Amygdala (tissue), 56 donors: ENCODE data around the gene JUP.

Source experiments
- DNase-seq, 56 donors: peaks; one replicate each; lab custom pipeline; 2025; lab: John Stamatoyannopoulos, UW

The JUP gene

DNA sequence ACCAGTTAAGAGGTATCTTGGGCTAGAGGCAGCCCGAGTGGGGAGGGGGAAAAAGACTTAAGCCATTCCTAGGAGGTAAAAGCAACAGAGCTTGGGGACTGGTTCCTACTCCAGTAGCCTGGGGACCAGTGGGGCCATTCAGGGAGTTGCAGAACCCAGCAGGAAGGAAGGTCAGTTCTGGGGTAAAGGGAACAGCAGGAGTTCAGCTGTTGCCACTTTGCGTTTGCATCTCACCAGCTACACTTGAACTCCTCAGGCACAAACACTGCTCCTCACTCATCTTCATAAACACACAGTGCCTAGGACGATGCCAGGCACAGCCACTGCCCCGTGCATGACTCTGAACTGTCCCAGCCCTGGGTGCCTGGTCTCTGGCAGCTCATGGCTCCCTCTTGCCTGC is 56.0 kb downstream of the JUP start:
- no peak for DNase-seq

DNA sequence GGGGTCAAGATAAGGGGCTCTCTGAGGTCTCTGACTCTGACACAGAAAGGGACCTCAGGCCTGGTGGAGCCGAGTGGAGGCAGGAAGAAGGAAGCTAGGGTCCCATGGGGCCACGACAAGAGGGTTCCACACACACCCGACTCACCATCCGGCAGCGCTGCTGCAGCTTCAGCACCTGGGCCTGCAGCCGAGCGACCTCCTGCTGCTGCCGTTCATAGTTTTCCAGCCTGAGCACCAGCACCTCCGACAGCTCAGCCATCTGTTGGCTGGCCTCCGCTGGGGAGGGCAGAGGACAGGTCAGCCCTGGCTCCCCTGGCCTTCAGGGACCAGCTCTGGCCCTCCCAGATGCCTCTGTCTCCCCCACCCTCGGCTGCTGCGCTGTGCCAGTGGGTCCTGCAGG is 58.5 kb downstream of the JUP start:
- DNase-seq, result no peak

DNA sequence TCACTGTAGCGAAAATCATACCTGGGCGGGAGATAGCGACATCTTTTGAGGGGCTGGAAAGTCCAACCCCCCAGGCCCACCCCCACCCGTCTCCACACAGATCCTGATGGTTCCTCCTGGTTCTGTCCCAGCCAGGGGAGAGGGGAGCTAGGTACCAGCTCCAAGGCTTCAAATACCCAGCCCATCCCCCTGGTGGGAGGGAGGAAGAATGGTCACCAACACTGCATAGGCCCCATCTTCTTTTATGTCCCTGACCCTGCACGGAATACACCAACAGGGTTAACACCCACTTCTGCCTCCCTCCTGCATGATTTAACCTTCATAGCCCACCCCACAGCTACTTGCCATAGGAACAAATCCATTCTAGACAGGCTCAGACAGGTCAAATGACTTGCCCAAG is 61.4 kb downstream of the JUP start:
- DNase-seq, result no peak

DNA sequence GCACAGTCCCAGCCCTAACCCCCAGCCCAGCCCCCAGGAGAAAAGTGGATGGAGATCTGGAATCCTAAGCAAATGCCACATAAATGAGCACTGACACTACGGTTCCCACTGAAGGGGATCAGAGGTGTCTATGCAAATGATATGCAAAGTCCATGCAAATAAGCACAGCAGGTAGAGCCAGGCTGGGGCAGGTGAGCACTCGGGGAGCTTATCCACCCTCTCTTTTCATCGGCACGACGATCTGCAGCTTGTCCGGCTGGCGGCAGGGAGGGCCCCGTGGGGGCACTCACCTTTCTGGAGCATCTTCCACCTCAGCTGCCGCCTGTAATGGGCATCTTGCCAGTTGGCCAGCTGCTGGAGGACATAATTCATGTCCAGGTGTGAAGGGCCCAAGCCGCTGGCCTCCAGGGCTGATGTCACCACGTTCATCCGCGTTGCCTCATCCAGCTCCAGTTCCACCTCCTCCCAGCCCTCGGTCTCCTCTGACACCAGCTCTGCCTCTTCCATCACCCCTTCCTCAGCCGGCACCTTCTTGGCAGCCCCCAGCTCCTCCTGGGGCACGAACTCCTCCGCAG is 61.9 kb downstream of the JUP start:
- DNase-seq, result no peak

DNA sequence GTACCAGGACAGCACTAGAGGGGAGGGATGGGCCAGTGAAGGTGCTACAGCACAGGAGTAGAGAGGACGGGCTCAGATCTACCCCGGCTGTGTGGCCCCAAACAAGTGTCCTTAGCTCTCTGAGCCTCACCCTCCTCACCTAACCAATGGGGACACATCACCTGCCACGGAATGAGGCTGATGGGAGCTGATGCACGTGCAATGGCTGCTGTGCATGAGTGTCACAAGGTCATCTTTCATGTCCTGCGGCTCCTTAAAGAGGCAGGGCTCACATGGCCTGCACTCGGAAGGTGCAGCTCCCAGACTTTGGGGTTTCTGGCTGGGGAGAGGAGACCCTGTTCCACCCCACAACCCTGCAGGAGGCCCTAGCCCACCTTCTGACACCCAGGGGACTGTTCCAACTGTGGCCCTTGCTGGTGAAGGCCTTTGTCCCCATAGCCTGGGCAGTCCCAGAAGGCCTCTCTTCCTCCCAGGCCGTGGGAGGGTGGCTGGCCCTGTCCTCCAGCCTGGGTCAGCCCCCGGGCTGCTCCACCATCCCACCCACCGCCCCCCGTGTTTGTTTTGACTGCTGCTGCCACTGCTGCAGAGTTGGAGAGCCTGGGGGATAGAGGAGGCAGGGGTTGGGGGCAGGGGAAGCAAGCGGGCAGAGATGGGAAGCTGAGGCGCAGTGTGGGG is 62.6 kb downstream of the JUP start:
- DNase-seq, result no peak

DNA sequence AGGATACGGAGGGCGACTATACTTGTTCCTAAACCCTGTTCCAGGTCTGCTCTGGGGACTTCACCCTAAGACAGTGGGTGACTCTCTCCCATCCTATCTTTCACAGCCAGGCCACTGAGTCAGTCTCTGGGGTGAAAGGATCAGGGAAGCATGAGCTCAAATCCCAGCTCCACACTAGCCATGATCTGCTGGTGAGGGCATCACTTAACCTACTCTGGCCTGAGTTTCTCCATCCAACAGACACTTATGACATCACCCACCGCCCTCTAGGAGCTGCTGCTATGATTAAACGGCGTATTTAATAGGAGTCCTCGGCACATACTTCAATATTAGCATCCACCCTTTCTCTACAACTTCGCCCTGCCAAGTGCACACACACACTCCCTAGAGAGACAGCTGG is 64.3 kb downstream of the JUP start:
- no peak for DNase-seq

DNA sequence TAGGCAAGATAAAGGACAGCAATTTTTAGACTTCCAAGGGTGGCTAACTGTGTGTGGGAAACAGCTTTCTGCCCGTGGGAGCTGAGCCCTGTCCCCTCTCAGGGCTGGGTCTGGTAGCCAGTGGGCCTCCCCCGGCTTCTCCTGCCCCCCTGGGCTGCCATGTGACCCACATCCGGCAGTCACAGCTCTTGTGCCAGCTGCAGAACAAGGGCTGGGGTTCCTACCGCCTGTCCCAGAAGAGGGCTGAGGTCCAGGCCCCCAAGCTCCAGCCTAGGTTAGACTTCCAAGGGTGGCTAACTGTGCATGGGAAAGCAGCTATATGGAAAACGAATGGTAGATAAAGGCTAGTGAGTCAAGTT is 68.2 kb downstream of the JUP start:
- DNase-seq, result peak in 33 of 56 donors; percentile 4 to 69 (median 30)

DNA sequence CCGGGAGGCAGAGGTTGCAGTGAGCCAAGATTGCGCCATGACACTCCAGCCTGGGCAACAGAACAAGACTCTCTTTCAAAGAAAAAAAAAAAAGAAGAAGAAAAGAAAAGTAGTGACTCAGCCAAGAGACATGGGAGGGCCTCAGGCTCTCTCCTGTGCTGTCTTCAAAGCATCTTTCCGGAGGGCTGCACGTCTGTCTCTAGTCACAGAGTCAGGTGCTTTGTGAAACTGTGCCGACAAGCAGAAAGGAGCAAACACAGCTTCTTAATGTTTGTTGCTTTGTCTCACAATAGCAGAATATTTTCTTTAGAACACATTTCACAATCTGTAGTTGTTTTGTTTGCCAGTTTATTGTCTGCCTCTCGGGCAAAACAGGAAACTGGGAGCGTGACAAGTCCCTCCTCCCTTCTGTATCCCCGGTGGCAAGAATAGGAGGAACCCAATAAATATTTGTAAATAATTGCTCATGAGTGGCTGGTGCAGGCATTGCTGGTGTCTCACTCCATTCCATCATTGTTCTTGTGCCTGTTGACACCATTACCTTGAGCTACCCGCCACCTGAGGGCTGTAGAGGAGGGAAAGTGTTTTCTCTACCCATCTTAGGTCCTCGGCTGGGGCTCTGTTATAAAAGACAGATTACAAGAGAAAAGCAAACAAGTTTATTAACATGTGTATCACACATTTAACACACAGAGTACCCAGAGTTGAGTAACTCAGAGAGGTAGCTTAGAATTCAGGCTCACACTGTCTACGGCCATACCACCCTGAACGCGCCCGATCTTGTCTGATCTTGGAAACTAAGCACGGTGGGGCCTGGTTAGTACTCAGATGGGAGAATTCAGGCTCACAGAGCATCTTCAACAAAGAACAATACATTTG is 68.9 kb downstream of the JUP start:
- DNase-seq, result peak in 11 of 56 donors; percentile 7 to 50 (median 19)

DNA sequence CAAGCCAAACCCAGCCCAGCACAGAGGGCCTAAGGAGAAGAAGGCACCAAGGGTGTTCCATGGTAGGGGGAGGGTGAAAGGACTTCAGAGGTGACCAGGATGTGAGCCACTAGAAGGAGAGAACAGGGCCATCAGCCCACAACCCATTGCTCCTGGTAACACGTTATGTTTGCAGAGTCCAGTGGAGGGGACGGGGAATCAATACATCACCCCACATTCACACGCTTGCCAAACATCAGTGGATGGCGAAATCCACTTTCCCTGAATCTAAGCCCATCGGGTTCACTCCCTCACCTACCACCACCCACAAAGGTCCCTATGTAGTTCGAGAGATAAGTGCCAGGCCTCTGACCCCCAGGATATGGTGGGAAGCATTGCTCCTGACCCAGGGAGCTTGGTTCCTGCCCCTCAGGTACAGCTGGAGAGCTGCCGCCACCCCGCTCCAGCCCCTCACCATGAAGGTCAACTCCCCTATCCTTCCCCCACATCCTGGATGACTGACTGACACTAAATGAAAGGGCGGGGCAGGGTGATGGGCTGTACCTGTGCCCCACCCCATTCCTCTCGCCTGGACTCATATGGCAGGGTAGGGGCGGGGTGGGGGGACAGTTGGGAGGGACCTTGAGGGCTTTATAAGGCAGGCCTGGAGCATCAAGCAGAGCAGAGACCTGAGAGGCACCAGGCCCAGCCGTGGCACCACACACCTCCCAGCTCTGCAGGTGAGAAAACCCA is 74.7 kb downstream of the JUP start, which contains the start of gene GAST:
Gene GAST, plus strand, starts transcription at position 663 of the 732 bp plus-strand sequence. CDS start 3,106 bp downstream, outside the sequence.
- DNase-seq, result no peak

DNA sequence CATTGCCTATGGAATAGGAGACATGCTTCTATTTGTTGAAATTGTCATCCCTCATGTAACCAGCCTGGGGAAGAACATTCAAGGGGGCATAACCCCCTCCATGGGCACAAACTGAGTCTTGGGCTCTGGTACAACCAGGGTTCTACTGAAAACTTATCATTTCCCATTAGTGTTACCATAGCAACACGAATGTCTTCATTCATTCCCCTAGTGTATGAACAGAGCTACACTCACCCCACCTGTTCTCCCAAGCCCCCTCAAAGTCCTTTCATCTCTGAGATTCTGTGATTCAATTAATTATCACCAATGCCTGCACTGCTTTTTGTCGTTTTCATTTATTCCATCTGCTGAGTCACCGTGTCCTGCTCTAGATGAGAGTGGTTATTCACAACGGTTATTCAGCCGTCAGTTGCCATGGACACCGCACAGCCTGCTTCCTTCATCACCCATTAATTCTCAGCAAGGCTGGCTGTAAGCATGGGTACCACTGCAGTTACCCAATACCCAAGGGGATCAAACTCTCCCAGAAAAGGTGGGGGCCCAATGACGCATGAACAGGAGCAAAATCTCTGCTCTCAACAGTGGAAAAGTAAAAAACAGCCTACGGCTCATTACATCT is 75.9 kb downstream of the JUP start:
- peak in 42 of 56 donors; percentile 18 to 85 (median 60) for DNase-seq

DNA sequence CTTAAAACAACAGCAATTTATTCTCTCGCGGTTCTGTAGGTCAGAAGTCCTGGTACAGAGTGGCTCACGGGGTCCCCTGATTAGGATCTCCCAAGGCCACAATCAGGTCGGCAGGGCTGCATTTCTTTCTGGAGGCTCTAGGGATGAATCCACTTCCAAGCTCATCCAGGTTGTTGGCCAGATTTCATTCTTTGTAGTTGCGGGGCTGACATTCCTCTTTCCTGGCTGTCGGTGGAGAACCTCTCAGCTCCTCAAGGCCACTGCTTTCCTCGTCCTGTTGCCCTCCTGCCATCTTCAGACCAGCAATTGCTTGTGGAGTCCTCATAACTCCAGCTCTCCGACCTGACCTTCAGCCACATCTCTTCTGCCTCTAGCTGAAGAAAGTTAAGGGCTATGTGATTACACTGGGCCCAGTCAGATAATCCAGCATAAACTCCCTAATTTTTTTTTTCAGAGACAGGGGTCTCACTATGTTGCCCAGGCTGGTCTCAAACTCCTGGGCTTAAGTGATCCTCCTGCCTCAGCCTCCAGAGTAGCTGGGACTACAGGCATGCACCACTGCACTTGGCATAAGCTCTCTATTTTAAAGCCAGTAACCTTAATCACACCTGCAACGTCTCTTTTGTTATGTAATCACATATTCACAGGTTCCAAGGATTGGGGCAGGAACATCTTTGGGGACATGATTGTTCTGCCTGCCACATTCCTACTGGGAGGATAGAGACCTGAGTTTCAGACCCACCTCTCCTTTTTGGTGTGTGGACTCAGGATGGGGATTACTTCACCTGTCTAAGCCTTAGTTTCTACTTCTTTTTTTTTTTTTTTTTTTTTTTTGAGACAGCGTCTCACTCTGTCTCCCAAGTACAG is 78.5 kb downstream of the JUP start:
- no peak for DNase-seq

DNA sequence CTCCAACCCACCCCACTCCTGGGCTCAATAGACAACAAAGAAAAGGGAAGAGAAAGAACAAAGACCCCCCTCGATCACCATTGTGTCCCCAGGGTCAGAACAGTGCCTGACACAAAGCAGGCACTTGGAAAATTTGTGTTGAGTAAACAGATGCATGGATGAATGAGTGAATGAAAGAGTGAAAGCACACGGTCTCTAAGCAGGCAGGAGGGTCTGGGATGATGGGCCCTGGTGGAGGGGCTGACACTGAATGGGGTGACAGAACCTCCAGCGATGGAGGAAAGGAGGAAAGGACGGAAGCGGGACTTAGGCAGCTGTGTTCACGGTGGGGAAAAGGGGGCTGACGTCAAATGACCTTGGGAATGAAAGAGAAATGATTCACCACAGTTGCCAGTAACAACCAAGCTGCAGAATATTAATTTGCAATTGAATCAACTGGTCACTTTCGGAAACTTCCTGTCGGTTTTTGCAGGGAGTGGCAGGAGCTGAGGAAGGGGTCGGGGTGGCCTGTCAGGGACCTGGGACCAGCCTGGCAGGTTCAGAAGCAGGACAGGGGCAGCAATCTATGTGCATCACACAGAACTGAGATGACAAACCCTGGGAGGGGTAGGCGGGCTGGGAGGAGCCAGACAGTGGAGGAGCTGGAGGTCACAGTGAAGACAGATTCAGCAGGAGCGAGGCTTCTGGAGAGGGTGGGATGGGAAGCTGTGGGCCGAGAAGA is 81.1 kb downstream of the JUP start:
- peak in 7 of 56 donors; percentile 7 to 66 (median 50) for DNase-seq
